Right lobe of liver (tissue), 4 donors: Measurements from ENCODE around the gene PTOV1.

Source experiments
- CTCF ChIP-seq, 4 donors: fragments of 200-600 bp in 3 of 4; fragments of 450-650 bp in 1 of 4; IDR thresholded peaks; one replicate each; pipeline versions ENCODE4 v1.5.1 to v1.8.0; 2016 to 2022; ENCODE audit warnings: antibody characterized with exemption in 4 of 4, mild to moderate bottlenecking in 2 of 4
- POLR2A ChIP-seq: fragments of 450-650 bp; IDR thresholded peaks from one replicate; pipeline ENCODE4 v1.6.1; 2017; ENCODE audit warnings: antibody characterized with exemption, mild to moderate bottlenecking
- donor health status: DM: no; HTN: no; CAD: no.
- donor health status: DM: no; HTN: no; CAD: no.
- donor health status: DM: no; HTN: yes; CAD: no.

DNA sequence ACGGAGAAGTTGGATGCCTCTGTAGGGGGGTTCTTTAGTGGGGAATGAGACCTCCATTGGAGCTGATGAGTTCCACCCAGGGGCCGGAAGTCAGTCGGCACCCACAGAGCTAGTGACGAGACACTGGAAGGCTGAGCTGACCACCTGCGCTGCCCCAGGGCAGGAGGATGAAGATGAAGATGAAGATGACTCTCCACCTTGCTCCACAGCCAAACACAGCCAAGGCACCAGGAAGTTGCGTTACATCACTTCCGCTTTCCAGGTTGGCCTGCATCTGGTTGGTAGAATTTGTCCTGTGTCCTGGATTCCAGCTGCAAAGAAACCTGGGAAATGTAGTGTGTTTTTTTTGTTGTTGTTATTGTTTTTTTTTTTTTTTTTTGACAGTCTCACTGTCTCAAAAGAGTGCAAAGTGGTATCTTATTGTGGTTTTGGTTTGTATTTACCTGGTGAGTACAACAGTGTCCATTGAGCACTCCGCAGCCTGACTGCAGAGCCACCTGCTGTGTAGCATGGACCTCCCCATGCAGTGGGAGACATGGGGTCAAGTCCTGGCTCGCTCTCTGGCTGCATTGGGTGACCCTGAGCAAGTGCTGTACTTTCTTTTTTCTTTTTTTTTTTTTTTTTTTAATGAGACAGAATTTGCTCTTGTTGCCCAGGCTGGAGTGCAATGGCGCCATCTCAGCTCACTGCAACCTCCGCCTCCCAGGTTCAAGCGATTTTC lies 28.4 kb downstream of the PTOV1 start:
- no peak for TF ChIP-seq POLR2A
- TF ChIP-seq CTCF (IDR thresholded peaks at IDR 0.05) = no peak
